ENCODE measurements around the gene NOTCH4. TPM values are rescaled to one million over a fixed set of nuclear protein-coding genes. Genes with fewer than 3 reads are reported as not detected.

Gene NOTCH4
- total and polyA plus RNA-seq, 9 of the 15 experiments (the other 6 are each of a cell fraction or from before 2014, with no cell fraction given), result 0.24 to 4.3 (median 1.7) TPM

DNA sequence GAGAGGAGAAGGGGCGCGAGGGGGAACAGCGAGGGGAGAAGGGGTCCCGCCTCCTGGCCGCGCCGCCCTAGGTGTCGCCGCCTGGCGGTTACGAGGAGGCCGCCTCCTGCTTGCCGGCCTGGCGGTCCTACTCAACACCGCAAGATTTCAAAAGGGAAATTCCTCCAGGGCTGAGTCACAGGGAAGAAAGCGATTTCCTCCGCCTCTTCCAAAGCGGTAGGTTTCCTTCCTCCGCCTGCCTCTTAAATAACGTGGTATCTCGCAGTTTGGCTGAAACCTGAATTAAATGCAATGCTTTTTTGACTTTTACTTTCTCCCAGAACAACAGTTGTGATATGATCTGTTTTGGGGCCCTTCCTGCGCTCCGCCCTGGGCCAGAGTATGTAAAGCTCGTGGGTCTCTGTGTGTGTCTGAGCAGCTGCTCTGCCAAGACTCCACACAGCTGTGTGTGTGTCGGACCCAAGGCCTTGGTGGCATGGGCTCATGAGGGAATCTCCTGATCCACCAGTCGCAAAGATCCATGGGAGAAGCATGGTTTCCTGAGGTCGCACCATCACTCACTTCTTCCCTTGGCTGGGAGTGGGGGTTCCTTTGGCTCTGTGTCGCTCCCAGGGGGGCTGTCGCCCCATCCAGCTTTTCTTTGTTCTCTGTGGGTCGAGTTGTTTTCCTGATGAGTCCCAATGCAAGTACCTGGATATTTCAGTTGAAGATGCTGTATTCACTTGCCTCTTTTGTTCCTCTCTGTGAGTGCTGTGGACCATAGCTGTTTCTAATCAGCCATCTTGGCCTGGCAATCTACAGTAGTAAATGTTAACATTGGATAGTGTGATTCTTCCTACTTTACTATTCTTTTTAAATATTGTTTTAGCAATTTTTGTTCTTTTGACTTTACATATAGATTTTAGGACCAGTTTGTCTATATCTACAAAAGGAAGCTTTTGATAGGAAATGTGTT lies 31.6 kb upstream of the NOTCH4 start (continued):
- TF ChIP-seq ZBTB11 (CRISPR knock-in tag; IDR thresholded peaks at IDR 0.05) (0 out of 6 replicates have a peak, but pooled peaks of 1 of the 3 experiments have one; percentile 32), CEBPB (tag; IDR thresholded peaks at IDR 0.05) (peak; percentile 55), SUPT5H (IDR thresholded peaks at IDR 0.05) (no peak), NRF1 (conservative IDR thresholded peaks at IDR 0.05 in 1 of 2, IDR thresholded peaks at IDR 0.05 in 1 of 2) (0 out of 4 replicates have a peak, but pooled peaks of 1 of the 2 experiments have one; percentile 22), ATF4 (CRISPR knock-in tag; IDR thresholded peaks at IDR 0.05) (no peak), KDM4B (IDR thresholded peaks at IDR 0.05; ENCODE audit: borderline replicate concordance in 2 of 2, low read depth in 1 of 2) (no peak; a peak in 1 of 4 replicates), ZFP30 (CRISPR knock-in tag; IDR thresholded peaks at IDR 0.05; ENCODE audit: borderline replicate concordance) (no peak)
- TF ChIP-seq, protein P1, sequence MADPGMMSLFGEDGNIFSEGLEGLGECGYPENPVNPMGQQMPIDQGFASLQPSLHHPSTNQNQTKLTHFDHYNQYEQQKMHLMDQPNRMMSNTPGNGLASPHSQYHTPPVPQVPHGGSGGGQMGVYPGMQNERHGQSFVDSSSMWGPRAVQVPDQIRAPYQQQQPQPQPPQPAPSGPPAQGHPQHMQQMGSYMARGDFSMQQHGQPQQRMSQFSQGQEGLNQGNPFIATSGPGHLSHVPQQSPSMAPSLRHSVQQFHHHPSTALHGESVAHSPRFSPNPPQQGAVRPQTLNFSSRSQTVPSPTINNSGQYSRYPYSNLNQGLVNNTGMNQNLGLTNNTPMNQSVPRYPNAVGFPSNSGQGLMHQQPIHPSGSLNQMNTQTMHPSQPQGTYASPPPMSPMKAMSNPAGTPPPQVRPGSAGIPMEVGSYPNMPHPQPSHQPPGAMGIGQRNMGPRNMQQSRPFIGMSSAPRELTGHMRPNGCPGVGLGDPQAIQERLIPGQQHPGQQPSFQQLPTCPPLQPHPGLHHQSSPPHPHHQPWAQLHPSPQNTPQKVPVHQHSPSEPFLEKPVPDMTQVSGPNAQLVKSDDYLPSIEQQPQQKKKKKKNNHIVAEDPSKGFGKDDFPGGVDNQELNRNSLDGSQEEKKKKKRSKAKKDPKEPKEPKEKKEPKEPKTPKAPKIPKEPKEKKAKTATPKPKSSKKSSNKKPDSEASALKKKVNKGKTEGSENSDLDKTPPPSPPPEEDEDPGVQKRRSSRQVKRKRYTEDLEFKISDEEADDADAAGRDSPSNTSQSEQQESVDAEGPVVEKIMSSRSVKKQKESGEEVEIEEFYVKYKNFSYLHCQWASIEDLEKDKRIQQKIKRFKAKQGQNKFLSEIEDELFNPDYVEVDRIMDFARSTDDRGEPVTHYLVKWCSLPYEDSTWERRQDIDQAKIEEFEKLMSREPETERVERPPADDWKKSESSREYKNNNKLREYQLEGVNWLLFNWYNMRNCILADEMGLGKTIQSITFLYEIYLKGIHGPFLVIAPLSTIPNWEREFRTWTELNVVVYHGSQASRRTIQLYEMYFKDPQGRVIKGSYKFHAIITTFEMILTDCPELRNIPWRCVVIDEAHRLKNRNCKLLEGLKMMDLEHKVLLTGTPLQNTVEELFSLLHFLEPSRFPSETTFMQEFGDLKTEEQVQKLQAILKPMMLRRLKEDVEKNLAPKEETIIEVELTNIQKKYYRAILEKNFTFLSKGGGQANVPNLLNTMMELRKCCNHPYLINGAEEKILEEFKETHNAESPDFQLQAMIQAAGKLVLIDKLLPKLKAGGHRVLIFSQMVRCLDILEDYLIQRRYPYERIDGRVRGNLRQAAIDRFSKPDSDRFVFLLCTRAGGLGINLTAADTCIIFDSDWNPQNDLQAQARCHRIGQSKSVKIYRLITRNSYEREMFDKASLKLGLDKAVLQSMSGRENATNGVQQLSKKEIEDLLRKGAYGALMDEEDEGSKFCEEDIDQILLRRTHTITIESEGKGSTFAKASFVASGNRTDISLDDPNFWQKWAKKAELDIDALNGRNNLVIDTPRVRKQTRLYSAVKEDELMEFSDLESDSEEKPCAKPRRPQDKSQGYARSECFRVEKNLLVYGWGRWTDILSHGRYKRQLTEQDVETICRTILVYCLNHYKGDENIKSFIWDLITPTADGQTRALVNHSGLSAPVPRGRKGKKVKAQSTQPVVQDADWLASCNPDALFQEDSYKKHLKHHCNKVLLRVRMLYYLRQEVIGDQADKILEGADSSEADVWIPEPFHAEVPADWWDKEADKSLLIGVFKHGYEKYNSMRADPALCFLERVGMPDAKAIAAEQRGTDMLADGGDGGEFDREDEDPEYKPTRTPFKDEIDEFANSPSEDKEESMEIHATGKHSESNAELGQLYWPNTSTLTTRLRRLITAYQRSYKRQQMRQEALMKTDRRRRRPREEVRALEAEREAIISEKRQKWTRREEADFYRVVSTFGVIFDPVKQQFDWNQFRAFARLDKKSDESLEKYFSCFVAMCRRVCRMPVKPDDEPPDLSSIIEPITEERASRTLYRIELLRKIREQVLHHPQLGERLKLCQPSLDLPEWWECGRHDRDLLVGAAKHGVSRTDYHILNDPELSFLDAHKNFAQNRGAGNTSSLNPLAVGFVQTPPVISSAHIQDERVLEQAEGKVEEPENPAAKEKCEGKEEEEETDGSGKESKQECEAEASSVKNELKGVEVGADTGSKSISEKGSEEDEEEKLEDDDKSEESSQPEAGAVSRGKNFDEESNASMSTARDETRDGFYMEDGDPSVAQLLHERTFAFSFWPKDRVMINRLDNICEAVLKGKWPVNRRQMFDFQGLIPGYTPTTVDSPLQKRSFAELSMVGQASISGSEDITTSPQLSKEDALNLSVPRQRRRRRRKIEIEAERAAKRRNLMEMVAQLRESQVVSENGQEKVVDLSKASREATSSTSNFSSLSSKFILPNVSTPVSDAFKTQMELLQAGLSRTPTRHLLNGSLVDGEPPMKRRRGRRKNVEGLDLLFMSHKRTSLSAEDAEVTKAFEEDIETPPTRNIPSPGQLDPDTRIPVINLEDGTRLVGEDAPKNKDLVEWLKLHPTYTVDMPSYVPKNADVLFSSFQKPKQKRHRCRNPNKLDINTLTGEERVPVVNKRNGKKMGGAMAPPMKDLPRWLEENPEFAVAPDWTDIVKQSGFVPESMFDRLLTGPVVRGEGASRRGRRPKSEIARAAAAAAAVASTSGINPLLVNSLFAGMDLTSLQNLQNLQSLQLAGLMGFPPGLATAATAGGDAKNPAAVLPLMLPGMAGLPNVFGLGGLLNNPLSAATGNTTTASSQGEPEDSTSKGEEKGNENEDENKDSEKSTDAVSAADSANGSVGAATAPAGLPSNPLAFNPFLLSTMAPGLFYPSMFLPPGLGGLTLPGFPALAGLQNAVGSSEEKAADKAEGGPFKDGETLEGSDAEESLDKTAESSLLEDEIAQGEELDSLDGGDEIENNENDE (IDR thresholded peaks at IDR 0.05; ENCODE audit: low read depth, low read length), result no peak

Measured in K562 (cell line).